ENCODE data around the gene RBPJL. TPM values are rescaled to one million over a fixed set of nuclear protein-coding genes. Genes with fewer than 3 reads are reported as not detected.

The RBPJL gene
- total RNA-seq, 1 experiment from 2014 or later: not detected

DNA sequence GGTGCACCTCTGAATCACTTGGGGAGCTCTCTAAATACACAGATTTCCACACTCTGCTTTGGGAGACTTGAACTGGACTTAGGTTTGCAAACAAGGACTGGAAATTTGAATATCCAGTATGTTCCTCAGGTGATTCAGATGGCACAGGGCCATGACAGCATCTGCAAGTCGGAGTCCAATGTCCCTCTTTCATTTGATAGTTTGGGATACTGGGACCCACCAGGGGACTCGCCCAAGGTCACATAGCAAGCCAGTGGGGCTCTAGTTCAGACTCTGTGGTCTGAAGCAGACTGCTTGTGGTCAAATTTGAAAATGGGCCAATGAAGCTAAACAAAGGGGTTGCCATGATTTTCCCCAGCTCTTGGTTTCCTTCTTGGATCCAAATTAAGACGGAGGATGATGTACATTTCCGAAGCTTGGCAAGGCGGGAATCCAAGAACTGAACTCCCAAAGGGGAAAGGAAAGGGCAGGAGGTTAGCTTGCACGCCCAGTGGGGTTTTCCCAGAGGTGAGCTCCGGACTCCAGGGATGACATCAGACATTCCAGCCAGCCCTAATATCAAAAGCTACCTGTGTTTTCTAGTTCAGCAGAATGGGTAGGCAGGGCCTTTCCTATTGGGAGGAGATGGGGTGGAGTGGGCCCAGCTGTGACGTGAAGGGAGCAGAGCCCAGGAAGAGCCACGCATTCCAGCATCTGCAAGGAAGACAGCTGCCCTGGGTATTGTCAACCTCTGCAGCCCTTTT is 52.9 kb downstream of the RBPJL start:
- DNase-seq (ENCODE audit: low read depth): peak; percentile 74

DNA sequence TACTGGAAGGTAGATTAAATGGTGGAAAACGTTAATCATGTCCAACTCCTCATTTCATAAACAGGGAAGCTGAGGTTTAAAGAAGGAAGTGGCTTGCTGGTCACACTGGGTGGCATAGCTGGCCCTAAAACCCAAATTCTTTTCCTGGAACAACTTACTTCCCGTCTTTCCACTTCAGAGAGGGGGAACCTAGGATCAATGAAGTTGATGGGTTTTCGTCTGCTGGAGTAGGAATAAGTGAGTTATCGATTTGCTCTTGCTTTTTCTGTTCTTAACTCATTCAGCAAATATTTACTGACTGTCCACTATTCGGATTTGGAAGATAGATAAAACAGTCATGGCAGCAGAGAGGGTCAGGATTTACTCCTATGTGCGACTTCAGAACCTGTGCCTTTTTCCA is 55.2 kb downstream of the RBPJL start:
- DNase-seq (ENCODE audit: low read depth): no peak

DNA sequence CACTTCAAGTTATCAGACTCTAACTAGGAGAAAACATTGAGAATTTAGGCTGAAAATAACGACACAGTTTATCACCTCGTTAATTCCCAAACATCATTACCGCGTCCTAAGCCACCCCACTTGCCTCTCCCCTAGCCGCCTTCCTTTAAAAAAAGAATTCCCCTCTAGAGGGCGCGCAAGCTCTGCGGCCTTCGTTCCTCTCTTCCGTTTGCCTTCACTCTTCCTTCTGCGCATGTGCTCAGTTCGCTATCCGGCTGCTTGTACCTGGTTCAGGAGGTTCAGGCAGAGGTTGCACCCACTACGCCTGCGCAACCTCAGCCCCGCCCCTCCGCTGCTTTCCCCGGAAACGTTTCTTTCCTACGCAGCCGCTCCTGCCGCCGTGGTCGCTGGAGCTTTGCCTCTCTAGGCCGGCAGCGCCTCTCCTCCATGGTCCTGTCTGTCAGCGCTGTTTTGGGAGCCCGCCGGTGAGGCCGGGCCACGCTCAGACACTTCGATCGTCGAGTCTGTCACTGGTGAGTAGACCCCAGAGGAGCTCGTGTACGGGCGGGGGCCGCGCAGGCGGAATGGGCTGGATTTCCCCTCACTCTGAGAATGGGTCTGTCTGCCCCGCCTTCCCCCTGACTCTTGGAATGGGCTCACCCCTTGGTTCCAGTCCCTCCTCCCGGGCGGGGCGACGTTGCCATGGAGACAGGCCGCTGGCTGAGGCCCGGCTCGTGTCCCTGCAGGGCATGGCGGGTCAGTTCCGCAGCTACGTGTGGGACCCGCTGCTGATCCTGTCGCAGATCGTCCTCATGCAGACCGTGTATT is 56.4 kb downstream of the RBPJL start, which contains the start of gene SYS1:
Gene SYS1, plus strand, starts transcription at position 353 of the 807 bp plus-strand sequence. Its CDS starts 376 bp downstream, at position 729.
- peak; percentile 98 for DNase-seq (ENCODE audit: low read depth)

DNA sequence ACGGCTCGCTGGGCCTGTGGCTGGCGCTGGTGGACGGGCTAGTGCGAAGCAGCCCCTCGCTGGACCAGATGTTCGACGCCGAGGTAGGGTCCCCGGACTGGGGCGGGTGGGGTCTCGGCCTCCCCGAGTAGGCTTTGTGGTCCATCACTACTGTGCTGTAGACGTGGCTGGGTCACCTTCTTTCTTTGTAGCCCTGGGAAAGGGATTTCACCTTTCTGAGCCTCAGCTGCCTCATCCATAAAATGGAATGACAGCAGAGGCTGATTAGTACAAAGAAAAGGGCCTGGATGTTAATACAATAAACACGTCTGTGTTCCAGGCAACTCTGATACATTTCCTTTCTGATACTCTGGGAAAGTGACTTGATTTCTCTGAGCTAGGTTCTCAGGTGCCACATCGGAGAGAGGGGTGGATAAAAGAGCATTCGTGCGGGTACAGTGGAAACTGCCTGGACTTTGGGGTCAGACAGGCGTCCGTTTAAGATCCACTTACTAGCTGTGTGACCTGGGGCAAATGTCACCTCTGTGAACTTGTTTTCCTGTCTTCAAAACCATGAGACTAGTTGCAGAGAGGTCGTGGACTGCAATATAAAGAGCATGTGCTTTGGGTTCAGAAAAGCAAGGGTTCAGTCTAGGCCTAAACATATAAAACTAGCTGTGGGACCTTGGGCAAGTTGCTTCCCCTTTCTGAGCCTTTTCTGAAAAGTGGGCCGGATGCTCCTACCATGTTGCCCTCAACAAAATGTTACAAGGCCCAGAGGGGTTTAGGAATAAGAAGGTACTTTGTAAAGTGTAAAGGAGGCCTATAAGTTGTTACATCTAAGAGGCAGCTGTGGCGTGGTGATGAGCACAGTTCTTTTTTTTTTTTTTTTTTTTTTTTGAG is 57.2 kb downstream of the RBPJL start:
- DNase-seq (ENCODE audit: low read depth): no peak

DNA sequence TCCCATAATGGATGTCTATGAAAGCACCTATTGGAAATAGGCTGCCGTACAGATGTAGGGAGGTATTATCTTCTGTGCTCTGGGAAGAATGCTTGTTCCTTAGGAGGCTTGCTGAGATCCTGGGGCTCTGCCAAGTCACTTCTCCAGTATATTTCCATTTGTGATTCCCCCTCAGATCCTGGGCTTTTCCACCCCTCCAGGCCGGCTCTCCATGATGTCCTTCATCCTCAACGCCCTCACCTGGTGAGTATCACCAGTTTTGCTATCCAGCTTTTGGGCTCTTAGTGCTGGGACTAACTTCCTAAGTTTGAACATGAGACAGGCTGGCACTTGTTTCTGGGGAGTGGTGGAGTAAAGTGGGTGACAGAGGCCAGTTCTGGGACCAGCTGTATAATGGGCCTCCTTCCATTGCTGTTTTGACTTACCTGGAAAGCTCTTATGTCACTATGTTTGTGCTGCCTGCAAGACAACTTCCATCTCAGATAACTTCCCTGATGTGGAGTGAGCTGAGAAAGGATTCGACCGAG is 58.9 kb downstream of the RBPJL start:
- no peak for DNase-seq (ENCODE audit: low read depth)

DNA sequence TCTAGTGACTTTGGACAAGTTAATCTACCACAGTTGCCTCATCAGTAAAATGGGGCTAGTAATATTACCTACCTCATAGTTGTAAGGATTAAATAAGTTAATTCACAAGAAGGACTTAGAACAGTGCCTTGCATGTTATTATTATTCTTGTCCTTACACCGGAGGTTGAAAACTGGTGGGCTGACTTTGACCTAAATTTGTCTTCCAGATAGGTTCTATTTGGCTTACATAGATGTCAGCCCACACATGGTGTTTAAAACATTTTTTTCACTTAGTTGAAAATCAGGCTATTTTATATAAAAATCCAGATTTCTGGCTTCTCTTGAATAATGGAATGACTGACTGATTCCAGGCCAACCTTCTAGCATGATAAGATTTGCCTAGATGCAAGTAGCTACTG is 59.6 kb downstream of the RBPJL start:
- DNase-seq (ENCODE audit: low read depth): no peak

DNA sequence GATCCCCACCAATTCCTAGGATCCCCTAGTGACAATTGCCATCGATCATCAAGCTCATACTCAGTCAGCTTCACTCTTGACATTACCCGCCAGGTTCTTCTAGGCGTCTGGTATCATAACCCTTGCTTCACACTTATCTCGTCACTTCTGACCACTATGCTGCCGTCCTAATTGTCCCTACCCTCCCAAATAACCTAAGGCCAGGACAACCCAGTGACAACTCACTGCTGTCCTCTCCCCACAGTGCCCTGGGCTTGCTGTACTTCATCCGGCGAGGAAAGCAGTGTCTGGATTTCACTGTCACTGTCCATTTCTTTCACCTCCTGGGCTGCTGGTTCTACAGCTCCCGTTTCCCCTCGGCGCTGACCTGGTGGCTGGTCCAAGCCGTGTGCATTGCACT is 60.0 kb downstream of the RBPJL start:
- DNase-seq (ENCODE audit: low read depth): no peak

DNA sequence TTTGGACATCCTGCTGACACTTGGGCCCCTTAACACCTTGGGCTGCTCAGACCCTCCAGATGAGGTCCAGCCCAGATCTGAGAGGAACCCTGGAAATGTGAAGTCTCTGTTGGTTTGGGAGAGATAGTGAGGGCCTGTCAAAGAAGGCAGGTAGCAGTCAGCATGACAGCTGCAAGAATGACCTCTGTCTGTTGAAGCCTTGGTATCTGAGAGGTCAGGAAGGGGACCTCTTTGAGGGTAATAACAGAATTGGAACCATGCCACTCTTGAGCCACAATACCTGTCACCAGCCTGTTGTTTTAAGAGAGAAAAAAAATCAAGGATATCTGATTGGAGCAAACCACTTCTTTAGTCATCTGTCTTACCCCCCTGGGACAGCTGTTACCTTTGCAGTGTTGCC is 60.5 kb downstream of the RBPJL start:
- no peak for DNase-seq (ENCODE audit: low read depth)

Other genes with a start within 250 kb of the RBPJL start
- not detected in 2 replicates for gene KCNS1, start 205.7 kb upstream of the RBPJL start, total RNA-seq (2014; rRNA removed)
- not detected in 2 replicates for gene WFDC5, start 191.7 kb upstream of the RBPJL start, total RNA-seq (2014; rRNA removed)
- not detected in 2 replicates for gene WFDC12, start 182.4 kb upstream of the RBPJL start, total RNA-seq (2014; rRNA removed)
- gene PI3, start 131.9 kb upstream of the RBPJL start, total RNA-seq (2014; rRNA removed): not detected in 2 replicates
- not detected in 2 replicates for gene SEMG1, start 99.8 kb upstream of the RBPJL start, total RNA-seq (2014; rRNA removed)
- not detected in 2 replicates for gene SEMG2, start 85.5 kb upstream of the RBPJL start, total RNA-seq (2014; rRNA removed)
- gene SLPI, start 52.3 kb upstream of the RBPJL start, total RNA-seq (2014; rRNA removed): not detected in 2 replicates
- 0.23 TPM in 1 of 2 replicates, not detected in the other for gene MATN4, start 1.5 kb downstream of the RBPJL start, total RNA-seq (2014; rRNA removed)
- 102 and 126 TPM in 2 replicates for gene SDC4, start 41.6 kb downstream of the RBPJL start, total RNA-seq (2014; rRNA removed)
- gene SYS1, start 56.3 kb downstream of the RBPJL start, total RNA-seq (2014; rRNA removed): 23.6 and 30.2 TPM in 2 replicates
- not detected in 2 replicates for gene TP53TG5, start 71.5 kb downstream of the RBPJL start, total RNA-seq (2014; rRNA removed)
- gene DBNDD2, start 101.4 kb downstream of the RBPJL start, total RNA-seq (2014; rRNA removed): 0.29 and 1.3 TPM in 2 replicates
- 104 and 118 TPM in 2 replicates for gene PIGT, start 109.3 kb downstream of the RBPJL start, total RNA-seq (2014; rRNA removed)
- not detected in 2 replicates for gene WFDC2, start 162.9 kb downstream of the RBPJL start, total RNA-seq (2014; rRNA removed)
- gene SPINT3, start 208.8 kb downstream of the RBPJL start, total RNA-seq (2014; rRNA removed): not detected in 2 replicates
- not detected in 2 replicates for gene WFDC6, start 232.6 kb downstream of the RBPJL start, total RNA-seq (2014; rRNA removed)
- not detected in 2 replicates for gene EPPIN, start 240.6 kb downstream of the RBPJL start, total RNA-seq (2014; rRNA removed)